H4 (cell line): Measurements from ENCODE around the gene CLCNKA. TPM values are rescaled to one million over a fixed set of nuclear protein-coding genes. Genes with fewer than 3 reads are reported as not detected.

Experiments
- DNase-seq: peaks from one replicate; pipeline ENCODE4 v3.0.0-alpha.2; 2015; ENCODE audit warnings: low spot score
- total RNA-seq: library from RNA; depleted of rRNA; stranded (reverse); fragments of >200 nt; shearing (Covaris generic); gene quantifications from 2 replicates; pipeline ENCODE4 v1.2.3, GENCODE V29; 2014; rRNA removed

CLCNKA gene
- total RNA-seq, 1 experiment from 2014 or later: not detected

DNA sequence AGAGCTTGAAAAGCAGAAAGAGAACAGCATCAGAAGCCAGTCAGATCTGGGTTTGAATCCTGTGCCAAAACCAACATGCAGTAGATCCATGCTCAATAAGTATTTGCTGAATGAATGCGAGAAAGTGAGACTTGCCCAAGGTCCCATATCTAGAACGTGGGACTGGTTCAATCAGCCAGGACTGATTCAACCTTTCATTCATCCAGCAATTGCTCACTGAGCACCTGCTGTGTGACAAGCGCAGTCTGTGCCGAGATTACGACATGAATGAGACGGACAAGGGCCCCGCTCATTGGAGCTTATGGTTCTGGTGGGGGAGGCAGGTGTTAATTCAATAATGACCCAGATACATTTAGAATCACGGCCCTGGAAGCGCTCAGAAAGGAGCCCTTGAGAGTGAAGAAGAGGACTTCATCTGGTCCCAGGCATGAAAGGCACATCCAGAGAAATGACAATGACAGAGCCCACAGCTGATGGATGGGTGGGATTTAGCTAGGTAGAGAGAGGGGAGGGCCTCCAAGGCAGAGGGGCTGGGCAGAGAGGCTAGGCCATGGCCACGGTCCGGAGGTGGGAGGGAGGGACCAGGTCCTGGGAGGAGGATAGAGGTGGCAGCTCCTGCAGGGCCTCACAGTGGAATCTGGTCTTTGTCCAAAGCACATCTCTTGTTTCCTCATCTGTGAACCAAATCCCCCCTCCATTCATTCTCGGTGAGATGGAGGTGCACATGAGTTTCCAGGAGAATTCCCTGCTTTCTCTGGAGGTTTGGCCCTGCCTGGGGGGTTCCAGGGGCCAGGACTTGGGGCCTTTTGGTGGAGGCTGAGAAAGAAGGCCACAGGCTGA, 55.8 kb downstream of the CLCNKA start:
- DNase-seq: no peak

DNA sequence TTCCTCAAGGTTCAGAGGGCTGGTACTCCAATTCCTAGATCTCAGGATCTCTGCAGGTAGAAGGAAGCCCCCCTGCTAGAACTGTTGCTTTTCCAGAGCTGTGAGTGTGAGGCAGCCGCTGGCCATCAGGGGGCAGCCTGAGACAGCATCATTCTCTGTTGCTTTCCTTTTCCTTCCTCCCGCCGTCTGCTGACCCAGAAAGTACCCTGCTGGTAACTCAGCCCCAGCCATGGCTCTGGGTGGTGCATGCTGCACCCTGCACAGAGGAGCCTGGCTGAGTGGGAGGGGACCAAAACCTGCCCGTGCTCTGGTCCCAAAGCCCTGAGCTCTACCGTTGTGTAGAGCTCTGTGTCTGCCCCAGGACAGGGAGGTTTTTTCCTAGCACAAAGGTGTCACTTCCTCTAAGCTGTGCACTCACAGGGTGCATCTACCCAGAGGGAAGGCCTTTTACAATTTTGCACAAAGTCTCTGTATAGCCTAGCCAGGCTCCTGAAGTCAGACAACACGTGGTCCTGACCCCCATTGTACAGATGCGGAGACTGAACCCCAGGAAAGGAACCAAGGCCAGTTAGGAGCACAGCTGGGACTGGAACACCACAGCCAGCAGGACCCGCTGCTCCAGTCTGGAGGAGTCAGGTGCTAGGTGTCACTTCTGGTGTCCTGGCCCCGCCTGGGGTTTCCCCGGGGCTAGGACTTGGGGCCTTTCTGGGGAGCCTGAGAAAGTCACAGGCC, 57.3 kb downstream of the CLCNKA start:
- DNase-seq: peak; percentile 74

DNA sequence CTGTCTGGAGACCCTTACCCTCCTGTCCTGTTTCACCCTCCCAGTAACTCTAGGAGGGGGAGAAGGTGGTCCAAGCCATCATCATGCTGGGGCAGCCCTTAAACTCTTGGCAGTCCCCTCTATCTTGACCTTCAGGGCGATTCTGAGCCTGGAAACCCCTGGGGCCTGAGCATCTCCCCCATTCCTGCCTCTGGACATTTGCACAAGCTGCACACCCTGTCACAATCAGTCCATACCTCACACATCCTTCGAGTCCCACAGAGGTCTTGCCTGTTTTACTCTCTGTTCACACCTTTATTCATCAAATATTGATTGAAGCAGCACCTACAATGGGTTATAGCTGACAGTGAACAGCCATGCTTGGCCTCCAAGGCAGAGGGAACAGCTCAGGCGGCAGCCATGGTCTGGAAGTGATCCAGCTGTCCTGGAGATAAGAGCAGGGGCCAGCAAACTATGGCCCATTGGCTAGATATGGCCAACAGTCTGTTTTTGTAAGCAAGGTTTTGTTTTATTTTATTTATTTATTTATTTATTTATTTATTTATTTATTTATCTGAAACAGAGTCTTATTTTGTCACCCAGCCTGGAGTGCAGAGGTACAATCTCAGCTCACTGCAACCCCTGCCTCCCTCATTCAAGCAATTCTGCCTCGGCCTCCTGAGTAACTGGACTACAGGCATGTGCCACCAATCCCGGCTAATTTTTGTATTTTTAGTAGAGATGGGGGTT, 58.8 kb downstream of the CLCNKA start:
- no peak for DNase-seq

DNA sequence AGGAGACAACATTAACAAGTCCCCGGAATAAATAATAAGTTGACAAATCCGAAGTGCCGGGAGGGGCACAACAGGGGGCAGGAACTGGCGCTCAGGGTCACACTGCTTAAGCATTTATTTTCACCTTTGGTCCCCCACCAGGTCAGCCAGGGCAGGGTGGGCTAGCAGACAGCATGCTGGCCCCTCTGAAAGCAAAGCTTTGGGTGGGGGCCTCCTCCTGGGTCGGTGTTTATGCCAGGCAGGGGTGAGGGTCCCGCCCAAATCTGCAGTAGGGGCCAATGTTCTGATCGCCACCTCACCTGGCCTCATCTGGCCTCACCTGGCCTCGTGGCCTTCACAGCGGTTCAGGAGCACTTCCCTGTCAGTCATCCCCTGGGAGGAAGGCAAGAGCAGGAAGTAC, 59.8 kb downstream of the CLCNKA start:
- DNase-seq: no peak

DNA sequence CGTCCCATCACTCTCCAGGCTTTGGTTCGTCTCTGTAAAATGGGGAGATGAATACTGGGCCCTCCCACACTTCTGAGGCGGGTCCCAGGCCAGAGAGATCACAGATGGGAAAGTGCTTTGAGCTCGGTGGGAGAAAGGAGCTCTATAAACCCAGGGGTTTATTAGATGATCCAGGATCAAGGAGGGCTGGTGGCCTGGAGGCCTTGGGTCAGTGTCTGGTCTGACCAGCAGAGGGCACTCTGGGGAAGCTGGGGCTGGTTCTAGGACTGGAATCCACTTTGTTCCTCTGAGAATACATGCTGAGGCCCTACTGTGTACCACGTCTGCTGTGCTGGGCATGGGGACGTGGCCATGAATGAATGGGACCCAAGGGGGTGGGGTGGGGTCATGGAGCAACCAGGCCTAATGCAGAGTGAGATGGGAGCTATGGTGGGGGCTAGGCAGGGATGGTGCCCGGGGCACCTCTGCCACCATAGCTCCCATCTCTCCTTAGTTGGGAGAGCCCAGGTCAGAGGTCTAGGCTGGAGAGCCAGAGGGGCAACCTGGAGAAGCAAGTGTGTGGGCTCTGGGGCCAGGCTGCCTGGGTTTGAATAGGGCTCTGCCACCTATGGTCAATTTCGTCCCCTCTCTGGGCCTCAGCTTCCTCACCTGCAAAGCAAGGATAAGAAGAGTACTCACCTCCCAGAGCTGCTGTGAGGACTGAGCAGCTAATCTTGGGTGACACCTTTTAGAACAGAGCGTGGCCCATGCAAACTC, 60.6 kb downstream of the CLCNKA start:
- peak; percentile 42 for DNase-seq

DNA sequence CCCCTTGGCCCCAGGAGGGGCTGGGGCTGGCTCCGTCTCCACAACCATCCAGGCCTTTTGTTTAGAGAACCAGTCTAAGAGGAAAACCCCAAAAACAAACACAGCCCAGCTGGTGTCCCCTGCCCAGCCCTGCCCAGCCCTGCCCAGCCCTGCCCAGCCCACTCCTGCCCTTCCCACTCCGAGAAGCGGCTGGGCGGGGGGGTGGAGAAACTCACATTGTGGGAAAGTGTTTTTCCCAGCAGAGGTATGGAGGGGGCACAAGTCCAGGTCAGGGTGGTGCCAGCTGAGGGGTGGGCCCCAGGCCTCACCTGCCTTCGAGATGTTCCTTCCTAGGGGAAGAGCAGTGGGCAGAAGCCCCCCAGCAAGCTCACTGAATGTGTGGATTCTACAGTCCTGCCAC, 61.6 kb downstream of the CLCNKA start:
- no peak for DNase-seq

Other genes starting within 250 kb of the CLCNKA start
- gene UQCRHL, start 214.4 kb upstream of the CLCNKA start, total RNA-seq: 4.9 and 6.0 TPM in 2 replicates
- gene SPEN, start 174.3 kb upstream of the CLCNKA start, total RNA-seq: 8.0 and 8.3 TPM in 2 replicates
- gene ZBTB17, start 45.9 kb upstream of the CLCNKA start, total RNA-seq: 17.5 and 30.5 TPM in 2 replicates
- gene SRARP, start 17.8 kb upstream of the CLCNKA start, total RNA-seq: not detected in 2 replicates
- gene HSPB7, start 4.0 kb upstream of the CLCNKA start, total RNA-seq: not detected in 2 replicates
- gene CLCNKB, start 21.7 kb downstream of the CLCNKA start, total RNA-seq: not detected in 2 replicates
- 0.08 and 0.62 TPM in 2 replicates for gene FAM131C, start 51.6 kb downstream of the CLCNKA start, total RNA-seq
- gene EPHA2, start 134.0 kb downstream of the CLCNKA start, total RNA-seq: 10.1 and 14.2 TPM in 2 replicates
- gene ARHGEF19, start 190.6 kb downstream of the CLCNKA start, total RNA-seq: 3.7 and 10.6 TPM in 2 replicates
- 4.7 and 8.5 TPM in 2 replicates for gene CPLANE2, start 215.1 kb downstream of the CLCNKA start, total RNA-seq